Fibroblast of skin of left quadriceps (primary cell): ENCODE measurements around the gene NDUFB6.
"Not testable (repeated sequence)": the region's sequence is repeated elsewhere in the genome, so short reads cannot be mapped to it uniquely, and the experiment has no call there.

Experiments
- DNase-seq, 2 experiments: peaks; one replicate each; pipeline ENCODE4 v3.0.0-alpha.2; 2013; ENCODE audit warnings: low read depth in 2 of 2

Gene NDUFB6

DNA sequence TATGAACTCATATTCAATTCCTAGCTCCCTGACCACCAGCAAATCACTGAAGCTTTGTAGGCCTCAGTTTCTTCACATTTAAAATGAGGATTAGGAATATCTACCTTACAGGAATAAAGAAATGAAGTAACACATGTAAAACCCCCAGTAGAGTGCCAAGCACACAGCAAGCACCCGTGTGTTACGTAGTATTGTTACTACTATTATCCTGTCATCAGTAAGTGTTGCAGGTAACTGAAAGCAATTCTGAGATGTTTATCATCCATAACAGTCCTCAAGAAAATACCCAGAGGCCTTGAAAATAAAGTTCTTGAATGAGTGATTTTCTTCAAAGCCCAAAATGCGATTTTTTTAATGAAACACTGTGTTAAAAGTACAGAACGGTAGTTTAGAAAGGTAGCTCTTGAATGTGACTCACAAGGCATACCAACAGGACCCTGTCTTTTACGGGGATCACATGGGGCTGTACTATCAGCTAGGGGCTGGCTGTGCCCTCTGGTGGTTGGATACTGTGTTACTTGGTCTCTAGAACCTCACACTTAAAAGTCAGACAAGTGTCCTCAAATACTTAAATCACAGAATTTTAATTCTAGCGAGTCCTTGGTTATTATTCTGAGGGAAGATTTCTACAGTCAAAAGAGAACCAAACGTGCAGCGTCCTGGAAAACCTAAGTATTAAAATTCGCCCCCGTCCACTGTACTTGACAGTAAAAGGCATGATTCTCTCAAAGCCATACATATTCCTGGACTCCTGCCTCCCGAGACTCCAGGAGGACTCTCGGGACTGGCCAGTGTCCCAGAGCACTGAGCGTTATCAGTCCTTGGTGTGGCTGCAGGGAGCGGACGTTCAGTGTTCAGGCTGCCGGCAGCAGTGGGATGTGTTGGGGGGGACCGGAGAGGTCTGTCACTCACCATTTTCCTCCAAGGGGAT is 725 bp downstream of the NDUFB6 start:
- peak in 1 of 2 experiments; percentile 27 for DNase-seq

DNA sequence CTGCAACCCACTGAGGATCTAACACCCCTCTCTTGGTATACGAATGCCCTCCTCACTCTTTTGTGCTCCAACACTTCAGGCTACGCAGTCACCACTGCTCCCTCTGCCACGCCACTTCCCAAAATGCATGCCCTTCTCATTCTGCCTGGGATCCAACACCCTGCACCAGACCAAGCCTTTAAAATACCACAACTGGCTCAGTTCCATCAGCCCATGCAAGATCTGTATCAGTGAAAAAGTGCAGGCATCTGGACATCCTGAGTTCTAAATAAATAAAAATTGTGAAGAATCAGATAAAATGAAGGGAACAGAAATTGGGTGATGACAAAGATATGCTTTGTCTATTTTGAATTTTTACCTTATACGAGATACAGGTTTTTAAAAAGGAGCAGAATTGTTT is 2.7 kb downstream of the NDUFB6 start:
- no peak for DNase-seq

DNA sequence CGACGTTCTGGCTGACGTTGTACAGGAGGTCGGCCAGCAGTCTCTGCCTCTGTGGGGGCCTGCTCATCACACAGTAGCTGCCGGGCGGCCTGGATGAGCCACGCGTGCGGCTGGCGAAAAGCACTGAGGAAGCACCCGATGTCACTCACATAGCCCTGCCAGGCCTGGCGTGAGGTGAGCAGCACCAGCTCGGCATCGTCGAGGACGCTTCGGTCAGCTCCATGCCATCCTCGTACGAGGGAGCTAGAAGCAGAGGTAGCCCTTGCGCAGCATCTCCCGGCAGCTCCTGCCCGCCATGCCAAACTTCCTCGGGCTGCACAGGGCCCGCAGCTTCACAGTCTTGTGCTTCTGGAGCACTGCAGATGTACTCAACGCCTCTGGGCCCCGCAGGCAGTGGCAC is 6.2 kb downstream of the NDUFB6 start:
- no peak for DNase-seq

DNA sequence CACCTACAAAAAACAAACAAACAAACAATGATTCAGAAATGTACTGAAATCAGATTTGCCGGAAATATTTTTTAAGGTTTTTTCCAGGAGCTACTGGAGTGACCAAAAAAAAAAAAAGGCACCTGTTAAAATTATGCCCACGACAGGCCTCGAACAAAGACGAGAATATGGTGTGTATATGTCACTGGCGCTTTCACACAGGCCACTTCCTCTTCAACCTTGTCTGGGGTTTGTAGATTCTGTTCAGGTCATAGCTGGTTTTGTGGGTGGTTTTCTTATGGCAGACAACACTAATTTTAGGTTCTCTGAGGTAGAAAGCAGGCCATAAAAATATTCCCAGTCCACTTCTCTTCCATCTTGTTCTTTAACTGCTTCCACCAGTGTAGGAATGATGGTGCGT is 7.0 kb downstream of the NDUFB6 start:
- DNase-seq, result no peak

DNA sequence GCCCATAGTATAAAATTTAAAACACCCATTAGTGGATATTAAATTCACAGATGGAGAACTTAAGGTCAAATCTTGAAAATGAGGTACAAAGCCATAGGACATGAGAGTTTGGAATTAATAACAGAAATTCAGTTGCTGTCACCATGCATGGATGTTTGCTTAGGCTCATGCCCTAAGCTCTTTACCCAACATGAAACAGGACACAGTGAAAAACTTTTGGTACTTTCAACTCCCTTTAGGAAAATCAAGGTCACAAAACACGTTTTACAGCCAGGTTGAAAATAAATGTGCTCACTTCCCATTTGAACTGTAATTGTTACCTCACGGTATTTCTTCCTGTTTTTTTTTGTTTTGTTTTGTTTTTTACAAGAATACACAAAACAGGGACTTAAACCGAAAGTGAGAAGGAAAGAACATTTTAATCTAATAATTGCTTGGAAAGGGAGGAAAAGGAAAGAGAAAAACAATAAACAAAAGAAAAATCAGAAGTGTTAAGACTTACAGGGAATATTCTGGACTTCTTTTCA is 14.5 kb downstream of the NDUFB6 start:
- DNase-seq, result no peak

DNA sequence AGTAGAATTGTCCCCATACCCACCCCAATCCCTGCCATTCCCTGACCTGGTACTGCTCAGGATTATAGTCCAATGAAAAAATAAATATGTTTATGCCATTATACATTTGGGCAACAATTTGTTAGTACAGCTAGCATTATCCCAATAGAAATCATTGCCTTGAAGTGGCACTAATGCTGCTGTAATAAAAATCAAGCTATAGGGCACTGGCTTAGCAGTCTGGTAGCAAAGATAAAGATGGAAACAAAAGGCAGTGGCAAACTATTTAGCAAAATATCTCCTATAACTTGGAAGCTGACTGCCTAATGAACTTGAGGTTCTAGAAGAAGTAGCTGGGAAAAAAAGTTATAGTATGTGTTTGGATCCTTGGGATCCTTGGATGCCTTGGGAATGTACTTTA is 18.4 kb downstream of the NDUFB6 start:
- no peak for DNase-seq

DNA sequence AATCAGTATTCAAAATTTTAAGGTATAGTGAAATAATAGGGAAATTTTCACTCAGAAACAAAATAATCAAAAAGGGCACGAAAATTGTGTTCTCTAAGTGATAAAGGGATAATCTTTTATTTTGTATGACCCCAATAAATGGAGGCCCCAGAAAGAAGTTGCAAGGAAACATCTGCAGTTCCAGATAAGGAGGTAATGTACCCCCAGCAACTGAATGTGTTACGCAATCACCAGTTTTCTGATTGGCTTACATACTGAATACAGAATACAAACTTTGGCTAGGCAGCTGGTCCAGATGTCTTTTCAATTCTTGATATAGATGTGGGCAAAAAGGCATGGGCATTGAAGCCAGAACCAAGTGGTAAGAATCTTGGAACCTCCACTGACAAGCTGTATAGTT is 18.9 kb downstream of the NDUFB6 start:
- DNase-seq, result no peak

DNA sequence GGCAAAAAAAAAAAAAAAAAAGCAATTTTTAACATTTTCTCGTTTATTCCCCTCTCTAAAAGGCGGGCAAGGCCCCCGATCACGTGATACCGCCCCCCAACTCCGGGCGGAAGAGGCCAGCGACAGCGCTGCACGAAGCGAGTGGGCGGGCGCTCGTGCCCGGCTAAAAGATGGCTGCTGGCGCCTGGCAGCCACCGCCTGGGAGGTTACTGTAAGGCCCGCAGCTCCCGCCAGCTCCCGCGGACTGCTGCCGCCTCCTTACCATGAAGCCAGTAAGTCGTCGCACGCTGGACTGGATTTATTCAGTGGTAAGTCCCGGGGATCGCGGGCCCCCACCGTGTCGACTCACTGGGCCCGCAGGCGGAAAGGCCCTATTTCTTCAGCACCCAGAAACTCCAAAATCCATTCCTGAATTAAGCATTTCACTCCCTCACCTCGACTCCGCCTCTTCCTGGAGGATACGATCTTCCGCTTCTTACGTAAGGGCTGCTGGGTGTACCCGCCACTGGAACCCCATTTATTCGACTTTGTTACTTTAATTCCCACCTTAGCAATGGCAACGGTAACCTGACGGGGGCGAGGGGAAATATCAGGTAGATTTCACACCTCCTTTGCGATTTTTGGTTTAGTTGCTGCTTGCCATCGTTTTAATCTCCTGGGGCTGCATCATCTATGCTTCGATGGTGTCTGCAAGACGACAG is 20.6 kb downstream of the NDUFB6 start, which contains the start of the genes SMIM27 and TOPORS:
Gene SMIM27 (plus strand): TSS at position 156 of the 701 bp plus-strand sequence. CDS start 108 bp downstream, at position 264.
Gene TOPORS (minus strand): TSS at position 415 of the 701 bp plus-strand sequence. CDS start 150 bp downstream, at position 265.
- peak; percentile 72 to 78 for DNase-seq

DNA sequence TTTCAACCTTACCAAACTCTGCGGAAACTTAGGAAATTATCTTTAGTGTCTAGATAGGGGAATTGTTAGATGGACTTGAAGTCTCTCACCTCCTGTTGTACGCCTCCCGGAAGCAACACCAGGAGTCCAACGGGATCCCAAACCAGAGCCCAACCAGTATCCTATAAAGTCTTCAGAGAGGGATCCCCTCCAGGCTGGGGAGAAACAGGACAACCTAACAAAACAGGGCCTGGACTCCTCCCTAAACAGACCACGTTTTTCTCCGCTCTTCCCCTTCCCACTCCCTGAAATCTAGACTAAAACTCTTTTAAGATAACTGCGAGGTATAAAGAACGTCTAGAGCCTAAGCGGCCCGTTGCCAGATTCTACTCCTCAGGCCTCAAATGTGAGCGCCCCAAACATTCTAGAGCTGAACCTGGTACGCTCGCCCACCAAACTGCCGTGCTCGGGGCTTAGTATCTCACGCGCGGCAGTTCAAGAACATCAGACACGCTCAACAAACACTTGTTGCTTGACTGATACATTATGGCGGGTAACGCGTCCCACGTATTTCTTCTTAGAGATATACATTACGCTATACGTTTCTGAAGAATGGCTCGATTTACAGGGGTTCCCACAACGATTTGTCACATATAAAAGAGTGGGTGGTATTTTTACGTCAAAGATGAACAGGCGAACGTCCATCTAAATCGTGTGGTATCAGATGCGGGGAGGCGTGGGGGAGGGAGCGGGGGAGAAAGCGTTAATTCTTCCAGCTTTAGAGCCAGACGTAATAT is 21.5 kb downstream of the NDUFB6 start:
- peak in 1 of 2 experiments; percentile 28 for DNase-seq

DNA sequence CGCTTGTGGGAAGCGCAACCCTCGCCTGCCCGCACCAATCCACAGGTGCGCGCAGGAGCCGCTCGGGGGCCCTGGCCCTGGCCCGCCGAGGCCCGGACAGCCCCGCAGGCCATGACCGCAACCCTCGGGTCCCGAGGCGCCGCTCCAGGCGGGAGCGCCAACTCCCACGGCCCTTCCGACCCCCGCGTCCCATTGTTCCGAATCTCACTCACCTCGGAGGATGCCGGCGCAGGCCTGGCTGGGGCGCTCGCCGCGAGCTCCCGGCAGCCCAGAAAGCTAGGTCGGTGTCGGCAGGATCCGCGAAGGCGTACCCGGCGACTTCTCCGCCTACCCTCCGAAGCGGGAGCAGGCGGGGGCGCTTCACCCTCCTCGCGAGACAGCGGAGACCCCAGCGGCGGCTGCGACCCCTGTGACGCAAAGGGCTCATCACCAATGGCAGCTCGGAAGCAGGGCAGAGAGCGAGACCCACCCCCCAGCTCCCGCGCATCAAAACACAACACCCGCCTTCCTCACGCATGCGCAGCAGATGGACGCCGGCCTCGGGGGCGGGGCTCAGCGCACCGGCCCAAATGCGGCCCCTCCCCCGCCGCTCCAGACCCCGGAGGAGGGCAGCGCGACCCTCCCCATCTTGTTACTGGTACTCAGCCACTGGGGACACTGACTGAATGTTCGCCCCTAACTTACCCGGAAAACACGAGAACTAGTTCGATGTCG is 22.2 kb downstream of the NDUFB6 start:
- peak; percentile 85 for DNase-seq

DNA sequence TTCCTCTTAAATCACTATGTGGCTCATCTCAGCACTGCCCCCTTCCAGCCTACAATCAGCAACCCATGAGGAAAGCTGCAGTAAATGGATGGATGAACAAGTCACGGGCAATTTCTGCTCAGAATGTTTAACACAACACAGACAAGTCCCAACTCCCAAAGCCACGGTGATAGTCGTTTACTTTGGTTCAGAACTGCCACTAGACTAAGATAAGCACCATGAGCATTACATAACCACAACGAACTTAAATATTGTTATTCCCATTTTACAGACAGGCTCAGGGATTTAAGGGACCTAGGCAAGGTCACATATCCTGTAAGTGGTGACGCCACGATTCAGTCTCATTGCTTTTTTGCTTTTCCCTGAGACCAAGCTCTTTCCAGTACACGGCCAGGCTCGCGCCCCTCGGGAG is 22.8 kb downstream of the NDUFB6 start:
- DNase-seq, result no peak

DNA sequence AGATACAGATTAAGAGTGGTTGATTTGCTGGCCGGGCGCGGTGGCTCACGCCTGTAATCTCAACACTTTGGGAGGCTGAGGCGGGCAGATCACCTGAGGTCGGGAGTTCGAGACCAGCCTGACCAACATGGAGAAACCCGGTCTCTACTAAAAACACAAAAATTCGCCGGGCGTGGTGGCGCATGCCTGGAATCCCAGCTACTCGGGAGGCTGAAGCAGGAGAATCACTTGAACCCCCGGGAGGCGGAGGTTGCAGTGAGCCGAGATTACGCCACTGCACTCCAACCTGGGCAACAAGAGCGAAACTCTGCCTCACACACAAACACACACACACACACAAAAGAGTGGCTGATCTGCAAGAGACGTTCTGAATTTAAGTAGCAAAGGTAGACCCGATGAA is 24.7 kb downstream of the NDUFB6 start:
- not testable (repeated sequence) for DNase-seq

DNA sequence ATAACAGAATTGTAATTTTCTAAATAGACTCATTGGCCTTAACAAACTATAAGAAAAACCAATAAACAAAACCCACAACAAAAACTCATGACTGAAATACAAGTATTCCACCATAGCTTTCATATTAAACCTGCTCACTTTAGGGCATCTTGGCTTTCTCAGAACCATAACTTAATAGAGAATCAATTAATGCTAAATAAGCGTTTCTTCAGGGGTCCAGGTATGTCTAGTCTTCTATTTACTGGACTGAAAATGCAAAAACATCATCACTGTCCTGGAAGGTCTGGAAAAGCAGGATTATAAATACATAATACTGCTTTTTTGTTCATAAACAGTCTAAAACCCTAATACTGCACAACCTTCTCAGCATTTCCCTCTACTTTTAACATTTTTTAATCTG is 27.1 kb downstream of the NDUFB6 start:
- DNase-seq, result no peak

DNA sequence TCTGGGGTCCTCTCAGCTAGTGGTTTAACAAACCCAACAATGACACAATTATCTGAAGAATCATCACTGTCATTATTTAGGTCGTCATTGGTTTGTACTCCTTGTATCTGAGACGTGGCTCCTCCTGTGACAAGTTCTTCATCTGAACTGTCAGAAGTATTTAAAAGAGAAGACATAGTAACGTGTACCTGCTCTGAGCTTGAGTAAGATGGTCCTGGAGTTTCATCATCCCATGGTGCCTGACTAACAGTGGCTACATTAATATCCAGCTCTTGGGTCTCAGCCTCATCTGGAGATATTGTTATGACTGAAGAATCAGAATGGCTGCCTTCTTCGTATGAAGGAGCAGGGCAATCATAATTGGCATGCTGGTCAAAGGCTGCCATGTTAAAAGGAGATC is 29.9 kb downstream of the NDUFB6 start:
- DNase-seq, result no peak

DNA sequence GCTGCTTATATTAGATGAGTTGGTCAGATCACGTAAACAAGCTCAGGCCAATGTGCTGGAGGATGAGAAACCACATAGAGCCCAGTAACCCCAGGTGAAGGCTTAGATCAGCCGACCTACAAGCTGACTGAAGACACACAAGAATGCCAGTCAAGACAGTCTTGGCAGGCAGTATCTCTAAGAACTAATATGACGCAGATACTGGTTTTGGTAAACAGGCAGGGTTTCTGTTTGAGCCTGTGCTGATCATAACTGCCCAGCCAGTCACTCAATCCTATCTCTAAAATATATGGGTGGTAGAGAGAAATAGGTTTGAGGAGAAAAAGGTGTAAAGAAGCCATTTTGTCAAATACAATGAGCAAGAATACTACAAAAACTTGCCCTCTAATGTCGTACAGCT is 39.1 kb downstream of the NDUFB6 start:
- no peak for DNase-seq

DNA sequence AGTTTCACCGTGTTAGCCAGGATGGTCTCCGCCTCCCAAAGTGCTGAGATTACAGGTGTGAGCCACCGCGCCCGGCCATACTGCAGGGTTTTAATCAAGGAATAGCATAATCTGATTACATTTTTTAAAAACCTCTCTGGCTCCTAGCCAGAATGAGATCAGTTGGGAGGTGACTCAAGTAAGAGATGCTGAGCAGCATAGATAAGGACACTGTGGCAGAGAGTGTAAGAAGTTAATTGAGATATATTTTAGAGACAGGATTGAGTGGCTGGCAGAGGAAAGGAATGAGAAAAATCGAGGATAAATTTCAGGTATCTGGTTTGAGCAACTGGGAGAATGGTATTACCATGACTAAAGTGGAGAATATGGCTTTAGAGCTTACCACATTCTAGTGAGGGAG is 39.6 kb downstream of the NDUFB6 start:
- no peak for DNase-seq

DNA sequence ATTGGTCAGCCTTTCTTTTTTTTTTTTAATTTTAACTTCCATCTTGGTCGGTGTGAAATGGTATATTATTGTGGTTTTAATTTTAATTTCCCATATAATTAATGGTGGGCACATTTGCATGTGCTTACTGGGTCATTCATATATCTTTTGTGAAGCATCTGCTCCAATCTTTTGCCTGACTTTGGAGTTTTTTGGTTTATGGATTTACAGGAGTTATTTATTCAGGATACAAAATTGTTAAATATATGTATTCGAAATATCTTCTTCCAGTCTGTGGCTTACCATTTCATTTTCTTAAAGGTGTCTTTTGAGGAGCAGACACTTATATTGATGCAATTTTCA is 46.3 kb downstream of the NDUFB6 start:
- no peak for DNase-seq

DNA sequence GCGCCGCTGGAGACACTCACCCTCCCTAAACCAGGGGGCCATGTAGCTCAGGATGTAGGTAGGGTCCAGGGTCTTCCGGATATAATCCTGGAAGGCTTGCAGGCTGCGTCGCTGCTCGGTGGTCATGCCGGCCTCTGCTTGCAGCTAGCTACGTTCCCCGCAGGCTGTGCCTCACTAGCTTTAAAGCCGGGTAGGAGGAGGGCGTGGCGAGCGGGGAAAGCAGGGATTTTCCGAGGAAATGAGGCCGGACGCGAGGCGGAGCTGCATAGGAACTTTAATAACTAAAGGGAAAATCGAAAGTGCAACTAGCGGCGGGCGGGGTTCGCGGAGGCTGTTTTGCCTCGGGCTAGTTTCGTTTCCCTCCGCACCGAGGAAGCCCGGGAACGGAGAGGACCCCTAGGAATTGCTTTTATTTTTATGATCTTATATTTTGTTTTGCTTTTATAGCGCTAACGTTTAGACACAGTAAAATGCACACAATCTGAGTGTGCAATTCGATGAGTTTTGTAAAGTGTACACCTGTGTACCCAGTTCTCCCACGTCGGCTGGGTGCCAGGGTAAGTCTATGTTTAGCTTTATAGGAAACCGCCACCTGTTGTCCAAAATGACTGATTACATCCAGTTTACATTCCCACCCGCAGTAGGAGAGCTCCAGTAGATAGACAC is 46.8 kb downstream of the NDUFB6 start, which contains the start of gene RIGI:
Gene RIGI (minus strand): TSS at position 156 of the 666 bp plus-strand sequence. CDS start 30 bp downstream, at position 126.
- DNase-seq, result peak; percentile 70 to 79

DNA sequence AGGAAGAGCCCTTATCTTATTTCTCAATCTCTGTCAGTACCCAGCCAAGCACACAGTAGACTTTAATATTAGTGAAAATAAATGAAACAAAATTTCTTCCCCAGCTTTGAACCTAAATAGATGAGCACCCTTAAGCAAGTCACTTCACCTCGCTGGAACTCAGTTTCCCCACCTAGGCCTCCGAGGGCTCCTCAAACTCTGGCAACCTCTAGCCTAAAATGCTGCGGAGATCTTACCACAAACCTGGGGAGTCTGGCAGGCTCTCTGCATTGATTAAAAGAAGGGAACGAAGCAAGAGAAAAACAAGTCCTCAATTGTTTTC is 47.3 kb downstream of the NDUFB6 start:
- no peak for DNase-seq

DNA sequence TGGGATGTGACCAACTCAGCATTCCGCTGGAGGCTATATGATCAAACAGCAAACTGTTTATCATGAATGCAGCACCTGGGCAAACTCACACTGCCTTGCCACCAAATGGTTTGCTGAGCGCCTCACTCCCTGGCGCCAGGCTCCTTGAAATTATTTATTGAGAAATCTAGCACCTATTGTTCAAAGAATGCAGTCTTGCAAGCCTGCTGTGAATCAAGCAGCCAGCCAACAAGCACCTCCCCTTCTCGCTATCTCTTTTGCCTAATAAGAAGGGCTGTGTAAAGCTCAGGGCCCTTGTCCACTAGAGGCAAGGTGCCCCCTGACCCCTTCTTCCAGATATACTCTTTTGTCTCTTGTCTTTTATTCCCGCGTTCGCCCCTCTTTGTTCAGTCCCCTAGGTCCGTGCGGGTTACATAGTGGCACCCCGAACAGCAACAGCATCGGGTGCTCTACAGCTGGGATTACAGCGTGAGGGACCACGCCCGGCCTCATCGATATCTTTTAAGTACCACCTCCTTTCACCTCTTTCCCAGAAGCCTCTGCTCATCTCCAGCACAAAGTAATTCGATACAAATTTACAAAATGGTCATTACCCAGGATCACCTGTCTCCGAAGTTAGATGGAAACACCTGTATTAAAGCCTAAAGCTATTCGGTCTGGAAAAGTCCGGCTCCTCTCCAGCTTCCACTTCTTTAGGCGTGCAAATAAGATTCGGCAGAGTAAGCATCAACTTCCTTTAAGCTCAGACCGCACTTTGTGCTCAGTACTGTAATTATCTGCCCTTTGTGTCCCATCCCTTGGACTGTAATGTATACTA is 47.9 kb downstream of the NDUFB6 start:
- no peak for DNase-seq
